GM23338 (cell line): ENCODE measurements around the gene RPL41. TPM values are rescaled to one million over a fixed set of nuclear protein-coding genes. Genes with fewer than 3 reads are reported as not detected.
A peak's percentile ranks its signal among the peaks of the same experiment; 100 is the strongest.

Experiments
- ATAC-seq: fragments of 200-7000 bp; cut with Tn5 transposase; 3 replicates; pipeline ENCODE4 v1.9.1; 2020
- DNase-seq: peaks from one replicate; pipeline ENCODE4 v3.0.0-alpha.2; 2015; ENCODE audit warnings: low spot score
- H2AFZ ChIP-seq: fragments of 200-600 bp; sonication (generic); 2 replicates; pipeline ENCODE4 v1.8.0; 2016; ENCODE audit warnings: antibody characterized with exemption, mild to moderate bottlenecking, moderate library complexity
- H3F3A ChIP-seq: fragments of 200-600 bp; sonication (generic); replicated peaks from 2 replicates; pipeline ENCODE4 v1.8.0; 2017; ENCODE audit warnings: antibody characterized with exemption, mixed run types, low read depth
- H3K27ac ChIP-seq: fragments of 200-600 bp; sonication (generic); 2 replicates; pipeline ENCODE4 v1.6.1; 2016; ENCODE audit warnings: low read depth
- H3K27me3 ChIP-seq: fragments of 200-600 bp; sonication (generic); 2 replicates; pipeline ENCODE4 v1.8.0; 2016; ENCODE audit warnings: mild to moderate bottlenecking, mixed run types, moderate library complexity; ENCODE audit not compliant: insufficient read depth
- H3K36me3 ChIP-seq: fragments of 200-600 bp; sonication (generic); 2 replicates; pipeline ENCODE4 v1.8.0; 2016; ENCODE audit warnings: mild to moderate bottlenecking; ENCODE audit not compliant: insufficient read depth
- H3K4me1 ChIP-seq: fragments of 200-600 bp; sonication (generic); 2 replicates; pipeline ENCODE4 v1.8.0; 2016; ENCODE audit warnings: mild to moderate bottlenecking, moderate library complexity; ENCODE audit not compliant: insufficient read depth
- H3K4me2 ChIP-seq: fragments of 200-600 bp; sonication (generic); 2 replicates; pipeline ENCODE4 v1.7.1; 2017; ENCODE audit warnings: mixed run types
- H3K4me3 ChIP-seq: fragments of 200-600 bp; sonication (generic); 2 replicates; pipeline ENCODE4 v1.6.1; 2016; ENCODE audit warnings: mixed run types
- H3K79me2 ChIP-seq: fragments of 200-600 bp; sonication (generic); replicated peaks from 2 replicates; pipeline ENCODE4 v1.8.0; 2017; ENCODE audit warnings: mild to moderate bottlenecking; ENCODE audit not compliant: insufficient read depth
- H3K9me2 ChIP-seq: fragments of 200-600 bp; sonication (generic); 2 replicates; pipeline ENCODE4 v1.8.0; 2017; ENCODE audit not compliant: insufficient read depth
- H4K20me1 ChIP-seq: fragments of 200-600 bp; sonication (generic); replicated peaks from 2 replicates; pipeline ENCODE4 v1.8.0; 2017; ENCODE audit warnings: mild to moderate bottlenecking; ENCODE audit not compliant: insufficient read depth
- H3K27ac Mint-ChIP-seq: 2 replicates; pipeline ENCODE4 v1.8.0; 2020; ENCODE audit warnings: inconsistent platforms, mild to moderate bottlenecking, moderate library complexity, mixed read lengths
- H3K27me3 Mint-ChIP-seq: 3 replicates; pipeline ENCODE4 v1.8.0; 2022; ENCODE audit warnings: low read depth, mild to moderate bottlenecking, moderate library complexity, mixed read lengths, inconsistent platforms; ENCODE audit not compliant: insufficient read depth, poor library complexity
- H3K36me3 Mint-ChIP-seq: 3 replicates; pipeline ENCODE4 v1.8.0; 2021; ENCODE audit warnings: low read depth, mild to moderate bottlenecking, inconsistent platforms, moderate library complexity, mixed read lengths
- H3K4me1 Mint-ChIP-seq: 3 replicates; pipeline ENCODE4 v1.8.0; 2020; ENCODE audit warnings: mild to moderate bottlenecking, inconsistent platforms, mixed read lengths
- H3K4me3 Mint-ChIP-seq: 3 replicates; pipeline ENCODE4 v1.8.0; 2021; ENCODE audit warnings: moderate library complexity, mild to moderate bottlenecking, inconsistent platforms, mixed read lengths
- H3K9me3 Mint-ChIP-seq: 3 replicates; pipeline ENCODE4 v1.8.0; 2020; ENCODE audit warnings: moderate library complexity, mild to moderate bottlenecking, inconsistent platforms, mixed read lengths
- CTCF ChIP-seq, 2 experiments: fragments of 200-600 bp in 1 of 2; sonication (generic) in 1 of 2; conservative IDR thresholded peaks; 2 replicates each; pipeline versions ENCODE4 v1.5.1 to v1.6.1; 2016 to 2017; ENCODE audit warnings: antibody characterized with exemption in 2 of 2, low read depth in 2 of 2, mild to moderate bottlenecking in 2 of 2, moderate library complexity in 1 of 2
- ETS1 ChIP-seq: IDR thresholded peaks from 2 replicates; pipeline ENCODE4 v1.6.1; 2016; ENCODE audit warnings: antibody characterized with exemption
- EZH2 ChIP-seq: fragments of 200-600 bp; sonication (generic); IDR thresholded peaks from one replicate; pipeline ENCODE4 v1.8.0; 2017; ENCODE audit warnings: antibody characterized with exemption, mild to moderate bottlenecking, low read depth; ENCODE audit not compliant: unreplicated experiment
- POLR2AphosphoS5 ChIP-seq: IDR thresholded peaks from 2 replicates; pipeline ENCODE4 v1.6.1; 2016; ENCODE audit warnings: antibody characterized with exemption, low read depth
- STAT1 ChIP-seq: IDR thresholded peaks from one replicate; pipeline ENCODE4 v1.6.1; 2016; ENCODE audit warnings: antibody characterized with exemption; ENCODE audit not compliant: unreplicated experiment
- ZNF331 ChIP-seq: fragments of 250-450 bp; sonication (Bioruptor Pico); IDR thresholded peaks from 2 replicates; pipeline ENCODE4 v1.5.0; 2020; ENCODE audit warnings: low read depth, mild to moderate bottlenecking, moderate library complexity
- ZNF462 ChIP-seq: fragments of 250-450 bp; sonication (Bioruptor Pico); IDR thresholded peaks from 2 replicates; pipeline ENCODE4 v1.5.0; 2020; ENCODE audit warnings: mild to moderate bottlenecking, moderate library complexity
- polyA plus RNA-seq: library from polyadenylated mRNA; unstranded; fragments of >200 nt; fragmentation: Nextera tagmentation; extraction: Ambion mirVana; gene quantifications from 2 replicates; pipeline ENCODE4 v1.2.1, GENCODE V29; 2016
- total RNA-seq: library from RNA; depleted of rRNA; stranded (reverse); fragments of >200 nt; shearing (Covaris generic); gene quantifications from 2 replicates; pipeline ENCODE4 v1.2.3, GENCODE V29; 2014

RPL41 gene
- total and polyA plus RNA-seq, 2 experiments from 2014 or later, result 2,039 to 3,875 TPM

- no peak for TF ChIP-seq ZNF462 (CRISPR knock-in tag)
Measured at GRCh38 chr12:56081393-56082347, 34.8 kb upstream of the RPL41 start (continued).

GRCh38 chr12:56082382-56082781 lies 34.1 kb upstream of the RPL41 start:
- Histone ChIP-seq H3K4me2 (no peak overlapping the region), H4K20me1 (peaks cover 21% of the 10 kb centered on the region), H3K9me2 (no peaks in the 10 kb centered on the region), H3K4me1 (peaks cover 22% of the 10 kb centered on the region), H3K27me3 (no peaks in the 10 kb centered on the region), H3K4me3 (peak overlapping the region; percentile 84; the same call in 1 of the 2 replicates), H2AFZ (no peak overlapping the region), H3K27ac (no peak overlapping the region), H3K79me2 (peaks cover 30% of the 10 kb centered on the region), H3K36me3 (0 out of 2 replicates have a peak, but pooled peaks cover 11% of the 10 kb centered on the region), H3F3A (peaks cover 18% of the 10 kb centered on the region; the same call in 1 of the 2 replicates)
- H3K4me1 Mint-ChIP-seq, result peaks cover 38% of the 10 kb centered on the region
- H3K9me3 Mint-ChIP-seq, result no peaks in the 10 kb centered on the region
- H3K36me3 Mint-ChIP-seq, result peaks cover 39% of the 10 kb centered on the region
- no peak overlapping the region for H3K27ac Mint-ChIP-seq
- ATAC-seq, result no peak
- H3K4me3 Mint-ChIP-seq, result 0 out of 3 replicates have a peak overlapping the region, but pooled peaks have one; percentile 90
- no peak for DNase-seq
- peaks cover 6% of the 10 kb centered on the region for H3K27me3 Mint-ChIP-seq
- TF ChIP-seq CTCF (conservative IDR thresholded peaks at IDR 0.05; ENCODE audit: low read depth in 2 of 2) (no peak), ETS1 (no peak), POLR2AphosphoS5 (no peak), STAT1 (no peak), EZH2 (no peak), ZNF331 (no peak)
